GM12864 (cell line): ENCODE measurements around the gene PGA4.
"Not testable (repeated sequence)": the region's sequence is repeated elsewhere in the genome, so short reads cannot be mapped to it uniquely, and the experiment has no call there.

Source experiments
- DNase-seq: peaks from one replicate; pipeline ENCODE4 v3.0.0-alpha.2; 2011; ENCODE audit warnings: low read depth
- H3K4me3 ChIP-seq: 2 replicates; pipeline ENCODE4 v1.5.1; 2011; ENCODE audit warnings: mild to moderate bottlenecking, low read depth, low read length, control low read depth

Gene PGA4

DNA sequence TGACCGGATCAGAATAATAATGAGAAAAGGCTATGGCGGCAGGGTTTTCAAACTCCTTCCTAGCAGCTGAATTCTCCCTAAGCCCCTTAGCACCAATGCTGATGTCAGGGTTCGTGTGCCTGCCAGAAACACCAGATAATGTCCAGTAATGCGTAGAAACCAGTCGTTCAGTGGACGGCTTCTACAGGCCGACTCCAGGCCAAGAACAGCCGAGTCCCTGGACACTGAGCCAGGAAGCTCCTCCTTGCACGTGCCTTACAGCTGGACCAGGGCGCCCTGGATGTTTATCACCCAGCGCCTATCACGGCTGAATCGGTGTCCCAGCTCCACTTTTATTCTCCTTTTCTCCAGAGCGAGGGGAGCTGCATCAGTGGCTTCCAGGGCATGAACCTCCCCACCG, 9.9 kb upstream of the PGA4 start:
- not testable (repeated sequence) for H3K4me3 ChIP-seq, DNase-seq

DNA sequence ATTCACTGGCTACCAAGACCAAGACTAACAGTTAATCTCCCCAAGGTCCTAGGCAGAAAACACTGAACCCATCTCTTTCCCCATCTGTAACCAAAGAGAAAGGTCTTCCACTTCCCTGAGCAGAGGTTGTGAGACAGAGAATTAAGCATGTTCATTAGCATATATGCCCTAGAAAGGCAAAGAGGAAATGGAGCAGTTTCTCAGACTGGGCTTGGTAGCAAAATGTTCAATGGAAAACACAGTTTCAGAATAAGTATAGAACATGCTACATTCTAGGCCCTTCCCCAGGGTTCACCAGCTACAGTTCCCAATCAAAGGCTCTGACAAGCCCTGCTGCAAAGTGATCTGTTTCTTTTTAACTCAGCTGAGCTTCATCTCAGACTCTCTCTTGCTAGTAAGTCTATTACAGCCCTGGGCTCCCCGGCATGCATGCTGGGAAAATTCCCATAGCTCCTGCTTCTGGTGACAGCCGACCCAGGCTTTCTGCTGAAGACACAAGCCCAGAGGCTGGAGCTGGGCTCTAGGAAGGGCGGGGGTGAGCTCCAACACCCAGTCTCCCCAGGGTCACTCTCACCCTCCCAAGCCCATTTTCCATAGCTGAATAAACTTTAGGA, 8.3 kb upstream of the PGA4 start:
- DNase-seq, H3K4me3 ChIP-seq: not testable (repeated sequence)

DNA sequence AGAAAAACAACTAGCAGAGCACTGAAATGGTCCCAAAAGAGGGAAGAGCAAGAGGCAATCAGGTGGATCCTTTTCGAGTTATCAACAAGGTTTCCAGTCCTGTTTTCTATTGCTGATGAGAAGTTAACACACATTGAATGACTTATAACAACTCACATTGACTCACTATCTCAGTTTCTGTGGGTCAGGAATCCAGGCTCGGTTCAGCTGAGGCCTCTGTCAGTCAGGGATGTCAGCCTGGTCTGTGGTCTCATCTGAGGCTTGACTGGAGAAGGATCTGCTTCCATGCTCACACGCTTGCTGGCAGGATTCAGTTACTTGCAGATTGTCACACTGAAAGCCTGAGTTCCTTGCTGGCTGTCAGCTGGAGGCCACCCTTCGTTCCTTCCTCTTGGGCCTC, 3.8 kb upstream of the PGA4 start:
- not testable (repeated sequence) for DNase-seq, H3K4me3 ChIP-seq

DNA sequence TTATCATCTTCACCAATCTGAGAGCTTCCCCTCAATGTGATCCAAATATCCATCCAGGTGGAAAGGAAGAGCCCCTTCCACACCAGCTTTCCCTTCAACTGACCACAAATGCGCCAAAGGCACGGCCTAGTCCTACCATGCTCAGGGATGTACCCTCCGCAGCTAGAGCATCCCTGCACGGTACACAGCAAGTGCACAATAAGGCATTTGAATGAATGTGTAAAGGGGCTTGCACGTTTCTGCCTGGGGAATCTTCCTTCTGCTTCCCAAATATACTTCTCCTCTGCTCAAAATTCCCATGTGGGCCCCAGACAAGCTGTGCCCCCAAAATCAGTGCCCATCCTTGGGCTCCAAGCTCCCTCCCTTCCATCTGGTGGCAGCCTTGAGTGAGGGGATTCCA, 3.1 kb upstream of the PGA4 start:
- H3K4me3 ChIP-seq, DNase-seq: not testable (repeated sequence)

DNA sequence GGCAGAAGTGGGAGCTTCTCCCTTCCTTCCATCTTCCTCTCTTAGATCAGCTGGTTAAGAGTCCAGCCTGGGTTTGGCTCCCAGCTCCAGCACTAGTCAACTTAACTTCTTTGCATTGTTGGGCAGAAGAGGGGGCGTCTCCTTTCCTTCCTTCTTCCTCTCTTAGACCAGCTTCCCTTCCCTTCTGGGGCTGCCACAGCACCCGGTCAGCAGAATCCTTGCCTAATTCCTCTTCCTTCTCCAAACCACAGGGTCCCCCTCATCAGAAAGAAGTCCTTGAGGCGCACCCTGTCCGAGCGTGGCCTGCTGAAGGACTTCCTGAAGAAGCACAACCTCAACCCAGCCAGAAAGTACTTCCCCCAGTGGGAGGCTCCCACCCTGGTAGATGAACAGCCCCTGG, 545 bp downstream of the PGA4 start:
- H3K4me3 ChIP-seq, DNase-seq: not testable (repeated sequence)

DNA sequence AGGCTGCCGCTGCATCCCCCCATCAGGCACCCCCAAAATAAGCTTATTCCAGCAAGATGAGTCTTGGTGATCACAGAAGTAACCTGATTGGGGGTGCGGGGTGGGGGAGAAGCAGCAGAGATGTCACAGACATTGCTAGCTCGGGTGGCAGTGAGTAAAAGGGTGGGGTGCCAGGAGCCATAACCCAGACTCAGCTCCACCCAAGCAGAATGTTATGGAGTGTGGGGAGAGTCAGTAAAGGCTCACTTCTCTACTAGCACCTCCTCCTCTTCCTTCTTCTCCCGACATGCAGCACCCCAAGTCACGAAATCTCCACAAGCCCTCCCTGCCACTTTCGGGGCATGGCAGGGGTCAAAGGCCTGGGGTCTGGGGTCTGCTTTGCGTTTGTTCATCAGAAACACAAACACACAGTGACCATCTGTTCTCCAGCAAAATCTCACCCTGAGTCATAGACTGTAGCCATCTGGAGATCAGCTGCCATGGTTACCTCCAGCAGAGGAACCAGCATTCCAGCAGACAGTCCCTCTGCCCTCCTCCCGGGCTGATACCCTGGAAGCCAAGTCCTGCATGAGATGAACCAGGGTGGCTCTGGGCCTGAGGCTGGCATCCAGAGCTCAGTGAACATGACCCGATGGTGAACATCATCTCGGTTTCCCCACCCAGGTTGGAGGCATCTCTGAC, 4.5 kb downstream of the PGA4 start:
- not testable (repeated sequence) for H3K4me3 ChIP-seq, DNase-seq

DNA sequence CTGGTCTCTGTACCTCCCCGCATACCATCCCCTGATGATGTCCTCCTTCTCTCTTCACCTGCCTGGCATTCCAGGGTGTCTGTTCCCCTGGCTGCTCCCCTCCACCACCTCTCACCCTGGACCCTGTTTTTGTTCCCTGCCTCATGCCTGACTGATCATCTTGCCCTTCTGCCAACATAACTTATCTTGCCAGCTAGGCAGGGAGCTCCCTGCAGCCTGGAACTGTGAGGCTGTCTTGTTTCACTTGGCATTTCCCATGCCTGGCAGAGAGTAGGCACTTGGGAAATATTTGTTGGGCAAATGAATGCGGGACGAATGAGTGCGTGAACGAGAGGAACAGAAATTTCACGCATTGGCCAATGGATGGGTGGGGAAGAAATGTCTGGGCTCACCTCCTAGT, 7.3 kb downstream of the PGA4 start:
- H3K4me3 ChIP-seq, DNase-seq: not testable (repeated sequence)

DNA sequence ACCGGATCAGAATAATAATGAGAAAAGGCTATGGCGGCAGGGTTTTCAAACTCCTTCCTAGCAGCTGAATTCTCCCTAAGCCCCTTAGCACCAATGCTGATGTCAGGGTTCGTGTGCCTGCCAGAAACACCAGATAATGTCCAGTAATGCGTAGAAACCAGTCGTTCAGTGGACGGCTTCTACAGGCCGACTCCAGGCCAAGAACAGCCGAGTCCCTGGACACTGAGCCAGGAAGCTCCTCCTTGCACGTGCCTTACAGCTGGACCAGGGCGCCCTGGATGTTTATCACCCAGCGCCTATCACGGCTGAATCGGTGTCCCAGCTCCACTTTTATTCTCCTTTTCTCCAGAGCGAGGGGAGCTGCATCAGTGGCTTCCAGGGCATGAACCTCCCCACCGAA, 8.9 kb downstream of the PGA4 start:
- not testable (repeated sequence) for DNase-seq

DNA sequence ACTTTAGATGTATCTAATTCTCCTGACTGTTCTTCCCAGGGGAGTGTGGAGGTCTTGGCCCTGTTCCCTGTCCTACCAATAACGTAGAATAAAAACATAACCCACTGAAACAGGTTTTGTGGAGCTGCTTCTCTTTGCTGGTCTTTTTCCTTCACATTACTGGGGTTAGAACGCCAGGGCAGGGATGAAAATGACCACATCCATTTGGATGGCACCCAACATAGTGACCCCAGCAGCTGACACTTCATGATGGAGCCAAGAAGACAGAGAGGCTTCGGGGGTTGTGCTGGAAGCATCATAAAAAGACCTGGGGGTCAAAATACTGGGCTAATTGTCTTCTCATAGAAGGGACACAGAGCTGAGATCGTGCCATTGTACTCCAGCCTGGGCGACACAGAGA, 9.4 kb downstream of the PGA4 start:
- H3K4me3 ChIP-seq, result not testable (repeated sequence)

More for the DNA sequence above, 8.9 kb downstream of the PGA4 start:
- not testable (repeated sequence) for H3K4me3 ChIP-seq

DNA sequence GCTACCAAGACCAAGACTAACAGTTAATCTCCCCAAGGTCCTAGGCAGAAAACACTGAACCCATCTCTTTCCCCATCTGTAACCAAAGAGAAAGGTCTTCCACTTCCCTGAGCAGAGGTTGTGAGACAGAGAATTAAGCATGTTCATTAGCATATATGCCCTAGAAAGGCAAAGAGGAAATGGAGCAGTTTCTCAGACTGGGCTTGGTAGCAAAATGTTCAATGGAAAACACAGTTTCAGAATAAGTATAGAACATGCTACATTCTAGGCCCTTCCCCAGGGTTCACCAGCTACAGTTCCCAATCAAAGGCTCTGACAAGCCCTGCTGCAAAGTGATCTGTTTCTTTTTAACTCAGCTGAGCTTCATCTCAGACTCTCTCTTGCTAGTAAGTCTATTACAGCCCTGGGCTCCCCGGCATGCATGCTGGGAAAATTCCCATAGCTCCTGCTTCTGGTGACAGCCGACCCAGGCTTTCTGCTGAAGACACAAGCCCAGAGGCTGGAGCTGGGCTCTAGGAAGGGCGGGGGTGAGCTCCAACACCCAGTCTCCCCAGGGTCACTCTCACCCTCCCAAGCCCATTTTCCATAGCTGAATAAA, 10.5 kb downstream of the PGA4 start:
- not testable (repeated sequence) for DNase-seq, H3K4me3 ChIP-seq

More for the DNA sequence above, 9.4 kb downstream of the PGA4 start:
- not testable (repeated sequence) for DNase-seq

DNA sequence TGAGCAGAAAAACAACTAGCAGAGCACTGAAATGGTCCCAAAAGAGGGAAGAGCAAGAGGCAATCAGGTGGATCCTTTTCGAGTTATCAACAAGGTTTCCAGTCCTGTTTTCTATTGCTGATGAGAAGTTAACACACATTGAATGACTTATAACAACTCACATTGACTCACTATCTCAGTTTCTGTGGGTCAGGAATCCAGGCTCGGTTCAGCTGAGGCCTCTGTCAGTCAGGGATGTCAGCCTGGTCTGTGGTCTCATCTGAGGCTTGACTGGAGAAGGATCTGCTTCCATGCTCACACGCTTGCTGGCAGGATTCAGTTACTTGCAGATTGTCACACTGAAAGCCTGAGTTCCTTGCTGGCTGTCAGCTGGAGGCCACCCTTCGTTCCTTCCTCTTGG, 15.0 kb downstream of the PGA4 start:
- DNase-seq, H3K4me3 ChIP-seq: not testable (repeated sequence)

DNA sequence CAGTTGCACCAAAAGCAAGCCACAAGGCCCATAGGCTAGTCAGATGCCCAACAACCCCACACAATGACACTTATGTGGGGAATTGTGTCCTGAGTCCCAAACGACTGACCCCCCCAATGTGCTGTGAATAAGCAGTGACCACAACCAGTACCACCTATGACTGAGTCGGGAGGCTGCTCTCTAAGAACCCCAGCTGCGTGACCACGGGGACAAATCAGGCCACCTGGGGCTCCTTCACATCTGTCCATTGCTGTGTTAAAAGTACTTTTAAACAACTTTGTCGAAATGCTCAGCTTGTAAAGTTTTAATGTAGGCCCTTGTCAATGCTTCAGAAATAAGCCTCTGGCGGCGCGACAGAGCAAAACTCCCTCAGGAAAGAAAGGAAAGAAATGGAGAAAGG, 18.1 kb downstream of the PGA4 start:
- not testable (repeated sequence) for DNase-seq, H3K4me3 ChIP-seq

DNA sequence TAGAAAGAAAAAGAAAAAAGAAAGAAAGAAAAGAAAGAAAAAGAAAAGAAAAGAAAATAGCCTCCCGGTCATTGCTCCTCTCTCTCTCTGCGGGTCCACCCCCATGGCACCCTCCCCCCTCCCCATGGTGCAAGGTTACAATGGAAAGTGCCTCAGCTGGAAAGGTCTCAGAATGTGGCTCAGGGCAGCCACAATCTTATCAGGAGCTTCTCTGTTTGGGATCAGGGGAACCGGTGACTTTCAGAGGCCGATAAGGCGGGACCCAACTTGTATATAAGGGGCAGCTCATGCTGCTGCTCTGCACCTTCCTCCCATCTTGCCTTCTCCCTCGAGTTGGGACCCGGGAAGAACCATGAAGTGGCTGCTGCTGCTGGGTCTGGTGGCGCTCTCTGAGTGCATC, 18.7 kb downstream of the PGA4 start, which contains the start of gene PGA5:
Gene PGA5, plus strand, starts transcription at position 301 of the 400 bp plus-strand sequence. Its CDS starts 52 bp downstream, at position 353.
- DNase-seq, H3K4me3 ChIP-seq: not testable (repeated sequence)

DNA sequence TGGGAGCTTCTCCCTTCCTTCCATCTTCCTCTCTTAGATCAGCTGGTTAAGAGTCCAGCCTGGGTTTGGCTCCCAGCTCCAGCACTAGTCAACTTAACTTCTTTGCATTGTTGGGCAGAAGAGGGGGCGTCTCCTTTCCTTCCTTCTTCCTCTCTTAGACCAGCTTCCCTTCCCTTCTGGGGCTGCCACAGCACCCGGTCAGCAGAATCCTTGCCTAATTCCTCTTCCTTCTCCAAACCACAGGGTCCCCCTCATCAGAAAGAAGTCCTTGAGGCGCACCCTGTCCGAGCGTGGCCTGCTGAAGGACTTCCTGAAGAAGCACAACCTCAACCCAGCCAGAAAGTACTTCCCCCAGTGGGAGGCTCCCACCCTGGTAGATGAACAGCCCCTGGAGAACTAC, 19.4 kb downstream of the PGA4 start:
- not testable (repeated sequence) for H3K4me3 ChIP-seq, DNase-seq

DNA sequence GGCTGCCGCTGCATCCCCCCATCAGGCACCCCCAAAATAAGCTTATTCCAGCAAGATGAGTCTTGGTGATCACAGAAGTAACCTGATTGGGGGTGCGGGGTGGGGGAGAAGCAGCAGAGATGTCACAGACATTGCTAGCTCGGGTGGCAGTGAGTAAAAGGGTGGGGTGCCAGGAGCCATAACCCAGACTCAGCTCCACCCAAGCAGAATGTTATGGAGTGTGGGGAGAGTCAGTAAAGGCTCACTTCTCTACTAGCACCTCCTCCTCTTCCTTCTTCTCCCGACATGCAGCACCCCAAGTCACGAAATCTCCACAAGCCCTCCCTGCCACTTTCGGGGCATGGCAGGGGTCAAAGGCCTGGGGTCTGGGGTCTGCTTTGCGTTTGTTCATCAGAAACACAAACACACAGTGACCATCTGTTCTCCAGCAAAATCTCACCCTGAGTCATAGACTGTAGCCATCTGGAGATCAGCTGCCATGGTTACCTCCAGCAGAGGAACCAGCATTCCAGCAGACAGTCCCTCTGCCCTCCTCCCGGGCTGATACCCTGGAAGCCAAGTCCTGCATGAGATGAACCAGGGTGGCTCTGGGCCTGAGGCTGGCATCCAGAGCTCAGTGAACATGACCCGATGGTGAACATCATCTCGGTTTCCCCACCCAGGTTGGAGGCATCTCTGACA, 23.3 kb downstream of the PGA4 start:
- not testable (repeated sequence) for H3K4me3 ChIP-seq, DNase-seq

DNA sequence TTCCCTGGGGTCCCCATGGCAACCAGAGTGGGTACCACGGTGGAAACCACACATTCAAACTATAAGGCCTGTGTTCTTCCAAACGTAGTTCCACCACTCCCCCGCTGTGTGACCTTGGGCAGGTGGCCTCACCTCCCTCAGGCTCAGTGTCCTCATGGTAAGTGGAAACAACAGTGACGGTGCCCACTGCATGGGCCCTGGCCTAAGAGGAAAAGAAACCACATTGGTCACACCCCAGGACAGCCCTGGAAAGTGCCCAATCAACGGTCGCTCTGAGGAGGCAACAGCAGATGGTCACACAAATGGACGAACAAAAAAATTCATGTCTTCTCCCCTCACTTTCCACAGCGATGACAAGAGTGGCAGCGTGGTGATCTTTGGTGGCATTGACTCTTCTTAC, 25.9 kb downstream of the PGA4 start:
- not testable (repeated sequence) for DNase-seq, H3K4me3 ChIP-seq

DNA sequence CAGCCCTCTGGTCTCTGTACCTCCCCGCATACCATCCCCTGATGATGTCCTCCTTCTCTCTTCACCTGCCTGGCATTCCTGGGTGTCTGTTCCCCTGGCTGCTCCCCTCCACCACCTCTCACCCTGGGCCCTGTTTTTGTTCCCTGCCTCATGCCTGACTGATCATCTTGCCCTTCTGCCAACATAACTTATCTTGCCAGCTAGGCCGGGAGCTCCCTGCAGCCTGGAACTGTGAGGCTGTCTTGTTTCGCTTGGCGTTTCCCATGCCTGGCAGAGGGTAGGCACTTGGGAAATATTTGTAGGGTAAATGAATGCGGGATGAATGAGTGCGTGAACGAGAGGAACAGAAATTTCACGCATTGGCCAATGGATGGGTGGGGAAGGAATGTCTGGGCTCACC, 27.1 kb downstream of the PGA4 start:
- not testable (repeated sequence) for H3K4me3 ChIP-seq, DNase-seq

DNA sequence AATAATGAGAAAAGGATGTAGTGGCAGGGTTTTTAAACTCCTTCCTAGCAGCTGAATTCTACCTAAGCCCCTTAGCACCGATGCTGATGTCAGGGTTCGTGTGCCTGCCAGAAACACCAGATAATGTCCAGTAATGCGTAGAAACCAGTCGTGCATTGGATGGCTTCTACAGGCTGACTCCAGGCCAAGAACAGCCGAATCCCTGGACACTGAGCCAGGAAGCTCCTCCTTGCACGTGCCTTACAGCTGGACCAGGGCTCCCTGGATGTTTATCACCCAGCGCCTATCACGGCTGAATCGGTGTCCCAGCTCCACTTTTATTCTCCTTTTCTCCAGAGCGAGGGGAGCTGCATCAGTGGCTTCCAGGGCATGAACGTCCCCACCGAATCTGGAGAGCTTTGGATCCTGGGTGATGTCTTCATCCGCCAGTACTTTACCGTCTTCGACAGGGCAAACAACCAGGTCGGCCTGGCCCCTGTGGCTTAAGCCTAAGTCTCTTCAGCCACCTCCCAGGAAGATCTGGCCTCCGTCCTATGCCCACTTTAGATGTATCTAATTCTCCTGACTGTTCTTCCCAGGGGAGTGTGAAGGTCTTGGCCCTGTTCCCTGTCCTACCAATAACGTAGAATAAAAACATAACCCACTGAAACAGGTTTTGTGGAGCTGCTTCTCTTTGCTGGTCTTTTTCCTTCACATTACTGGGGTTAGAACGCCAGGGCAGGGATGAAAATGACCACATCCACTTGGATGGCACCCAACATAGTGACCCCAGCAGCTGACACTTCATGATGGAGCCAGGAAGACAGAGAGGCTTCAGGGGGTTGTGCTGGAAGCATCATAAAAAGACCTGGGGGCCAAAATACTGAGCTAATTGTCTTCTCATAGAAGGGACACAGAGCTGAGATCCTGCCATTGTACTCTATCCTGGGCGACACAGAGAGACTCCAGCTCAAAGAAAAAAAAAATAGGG, 28.9 kb downstream of the PGA4 start:
- H3K4me3 ChIP-seq, DNase-seq: not testable (repeated sequence)

DNA sequence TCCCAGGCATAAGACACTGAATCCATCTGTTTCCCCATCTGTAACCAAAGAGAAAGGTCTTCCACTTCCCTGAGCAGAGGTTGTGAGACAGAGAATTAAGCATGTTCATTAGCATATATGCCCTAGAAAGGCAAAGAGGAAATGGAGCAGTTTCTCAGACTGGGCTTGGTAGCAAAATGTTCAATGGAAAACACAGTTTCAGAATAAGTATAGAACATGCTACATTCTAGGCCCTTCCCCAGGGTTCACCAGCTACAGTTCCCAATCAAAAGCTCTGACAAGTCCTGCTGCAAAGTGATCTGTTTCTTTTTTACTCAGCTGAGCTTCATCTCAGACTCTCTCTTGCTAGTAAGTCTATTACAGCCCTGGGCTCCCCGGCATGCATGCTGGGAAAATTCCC, 30.2 kb downstream of the PGA4 start:
- H3K4me3 ChIP-seq, DNase-seq: not testable (repeated sequence)
